ENCODE measurements around the gene CDH13.

CDH13 gene

DNA sequence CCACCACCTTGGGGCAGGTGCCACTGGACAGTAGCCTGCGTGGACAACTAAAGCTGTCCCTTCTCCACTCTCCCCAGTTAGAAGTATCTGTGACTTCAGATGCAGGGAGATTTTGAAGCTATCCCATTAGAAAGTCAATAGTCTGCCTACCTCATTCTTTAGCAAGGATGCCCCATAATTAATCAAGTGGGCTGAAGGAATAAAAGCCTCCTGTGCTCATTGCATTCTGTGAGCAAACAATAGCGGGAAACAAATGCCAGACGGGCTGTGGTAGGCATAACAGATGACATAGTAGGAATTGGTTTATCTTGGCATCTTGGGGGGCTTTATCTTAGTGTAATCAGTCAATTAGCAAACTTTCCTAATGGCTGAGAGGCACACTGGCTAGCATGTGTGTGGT, 1084.3 kb downstream of the CDH13 start:
- no peak for DNase-seq

GRCh38 chr16:83713597-83713996, 1086.8 kb downstream of the CDH13 start:
- peak; percentile 23 for DNase-seq

GRCh38 chr16:83714286-83714685, 1087.5 kb downstream of the CDH13 start:
- peak; percentile 15 for DNase-seq

DNA sequence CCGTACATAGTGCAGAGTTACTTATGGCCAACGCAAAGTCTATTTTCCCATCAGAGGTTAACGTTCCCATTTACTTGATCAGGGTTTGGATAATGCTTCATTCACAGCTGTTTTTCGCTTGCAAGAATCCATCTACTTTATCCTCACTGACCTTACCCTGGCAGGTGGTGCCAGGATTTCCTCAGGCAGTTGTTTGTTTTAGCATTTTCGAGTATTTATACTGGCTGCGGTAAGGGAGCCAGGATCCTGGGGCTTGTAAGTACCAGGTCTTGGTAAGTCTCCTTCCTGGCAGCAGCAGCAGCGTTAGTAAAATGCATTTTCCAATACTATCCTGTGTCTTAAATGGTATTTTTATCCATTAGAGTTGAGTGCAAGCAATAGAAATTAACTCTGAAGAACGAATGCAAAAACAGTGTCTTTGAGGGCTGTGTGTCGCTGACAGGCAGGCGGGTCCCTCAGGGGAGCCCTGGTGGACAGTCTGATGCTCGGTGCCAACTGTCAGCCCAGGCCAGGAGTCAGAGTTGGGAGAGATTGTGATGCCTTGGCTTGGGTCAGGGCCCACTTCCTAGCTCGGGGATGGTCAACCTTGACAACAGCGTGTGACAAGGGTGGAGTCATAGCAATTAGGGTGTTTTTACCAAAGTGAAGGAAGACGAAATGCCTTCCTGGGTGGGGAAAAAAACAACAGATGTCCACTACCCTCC, 1088.6 kb downstream of the CDH13 start:
- no peak for DNase-seq

- no peak for DNase-seq
These were observed 1090.5 kb downstream of the CDH13 start for GRCh38 chr16:83717308-83717707.

DNA sequence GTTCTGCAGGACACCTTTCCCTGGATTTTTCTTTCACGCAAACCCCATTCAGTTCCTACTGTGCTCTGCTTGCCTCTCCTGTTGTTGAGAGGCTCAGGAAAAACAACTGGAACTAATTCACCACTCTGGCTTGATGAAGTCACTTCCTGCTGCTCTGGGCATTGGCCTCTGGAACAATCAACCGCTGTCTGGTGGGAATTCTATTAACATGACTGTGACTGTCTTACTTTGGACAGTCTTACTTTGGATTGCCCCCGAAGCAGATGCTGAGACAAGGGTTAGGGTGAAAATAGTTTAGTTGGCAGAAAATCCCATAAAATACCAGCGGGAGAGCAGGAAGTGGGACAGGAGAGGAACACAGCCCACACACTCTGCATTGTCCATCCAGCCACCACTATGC, 1091.0 kb downstream of the CDH13 start:
- peak; percentile 86 for DNase-seq

- DNase-seq = no peak
These were observed 1093.4 kb downstream of the CDH13 start for GRCh38 chr16:83720213-83720612.

DNA sequence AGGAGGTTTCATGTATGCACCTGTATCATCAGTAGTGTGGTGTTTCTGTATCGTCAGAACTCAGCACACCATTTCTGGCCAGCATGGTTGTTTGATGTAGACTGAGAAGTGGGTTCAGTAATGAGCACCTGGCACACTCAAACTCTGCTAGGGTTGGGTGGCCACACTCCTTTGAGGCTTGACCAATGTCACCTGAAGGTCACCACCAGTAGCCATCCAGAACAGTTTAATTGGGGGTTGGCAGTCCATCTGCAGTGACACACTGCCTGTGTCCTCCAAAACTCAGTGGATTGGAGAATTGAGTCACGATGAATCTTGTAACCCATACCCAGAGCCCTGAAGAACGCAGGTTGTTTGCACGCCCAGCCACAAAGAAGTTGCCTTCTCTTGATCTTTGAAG, 1094.2 kb downstream of the CDH13 start:
- no peak for DNase-seq

GRCh38 chr16:83721676-83722075, 1094.9 kb downstream of the CDH13 start:
- no peak for DNase-seq

GRCh38 chr16:83722456-83723183, 1095.9 kb downstream of the CDH13 start:
- DNase-seq = no peak

GRCh38 chr16:83723244-83723643, 1096.5 kb downstream of the CDH13 start:
- DNase-seq = no peak

GRCh38 chr16:83723901-83724300, 1097.1 kb downstream of the CDH13 start:
- no peak for DNase-seq

DNA sequence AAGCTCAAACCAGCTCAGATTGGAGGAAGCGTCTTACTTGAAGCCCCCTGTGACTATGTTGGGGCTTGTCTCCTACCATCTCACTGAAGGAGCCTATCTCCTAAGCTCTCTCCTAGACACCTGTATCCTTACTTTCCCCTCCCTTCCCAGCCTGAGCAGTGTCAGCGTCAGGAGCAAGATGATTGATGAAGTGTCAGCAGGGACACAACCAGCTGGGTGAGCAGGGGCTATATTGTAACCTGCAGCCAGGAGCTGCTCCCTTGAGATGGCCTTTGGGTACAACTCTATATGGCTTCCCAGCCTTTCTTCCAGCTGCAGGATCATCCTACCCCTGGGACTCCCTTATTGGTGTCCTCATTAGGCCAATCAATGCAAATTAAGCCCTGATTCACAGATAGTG, 1097.8 kb downstream of the CDH13 start:
- DNase-seq = no peak

- no peak for DNase-seq
These were observed 1098.5 kb downstream of the CDH13 start for GRCh38 chr16:83725313-83725712.

DNA sequence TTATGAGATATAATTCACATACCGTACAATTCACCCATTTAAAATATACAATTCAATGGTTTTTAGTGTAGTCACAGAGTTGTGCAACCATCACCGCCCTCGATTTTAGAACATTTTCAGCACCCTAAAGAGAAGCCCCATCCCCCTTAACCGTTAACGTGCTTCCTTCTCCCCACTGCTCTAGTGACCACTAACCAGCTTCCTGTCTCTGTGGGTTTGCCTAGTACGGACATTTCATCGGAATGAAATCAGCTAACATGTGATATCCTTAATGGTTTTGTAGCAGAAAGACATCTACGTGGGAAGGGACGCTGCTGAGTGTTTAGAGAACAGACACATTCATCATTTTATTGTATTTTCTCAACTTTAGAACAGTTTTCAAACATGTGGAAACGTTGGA, 1100.2 kb downstream of the CDH13 start:
- no peak for DNase-seq

DNA sequence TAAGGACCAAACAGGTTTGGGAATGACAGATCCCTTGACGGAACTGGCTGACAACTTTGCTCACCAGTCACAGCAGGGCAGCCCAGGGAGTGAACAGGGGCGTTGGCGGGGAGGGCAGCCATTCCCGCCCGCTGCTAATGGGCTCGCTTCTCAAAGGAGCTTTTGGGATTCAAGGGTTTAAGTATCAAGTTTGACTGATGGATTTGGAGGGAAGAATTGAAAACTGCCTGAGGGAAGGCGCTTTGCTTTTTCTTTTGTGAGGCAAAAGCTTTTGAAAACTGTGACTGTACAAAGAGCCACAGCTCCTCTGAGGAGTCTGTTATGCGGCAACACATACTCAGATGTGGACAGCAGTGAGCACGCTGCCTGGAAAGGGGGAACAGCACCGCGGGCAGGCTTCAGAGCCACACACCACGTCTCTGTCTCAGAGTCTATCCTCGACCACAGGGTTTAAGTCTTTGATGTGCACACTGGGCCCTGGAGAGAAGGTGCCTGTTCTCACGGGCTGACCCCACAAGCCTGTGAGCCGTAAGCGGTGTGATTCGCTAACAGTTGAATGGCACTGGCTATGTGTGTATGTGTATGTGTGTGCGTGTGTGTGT, 1101.1 kb downstream of the CDH13 start:
- no peak for DNase-seq

- no peak for DNase-seq
These were observed 1101.7 kb downstream of the CDH13 start for GRCh38 chr16:83728492-83728891.

GRCh38 chr16:83730812-83731211, 1104.0 kb downstream of the CDH13 start:
- DNase-seq = no peak

DNA sequence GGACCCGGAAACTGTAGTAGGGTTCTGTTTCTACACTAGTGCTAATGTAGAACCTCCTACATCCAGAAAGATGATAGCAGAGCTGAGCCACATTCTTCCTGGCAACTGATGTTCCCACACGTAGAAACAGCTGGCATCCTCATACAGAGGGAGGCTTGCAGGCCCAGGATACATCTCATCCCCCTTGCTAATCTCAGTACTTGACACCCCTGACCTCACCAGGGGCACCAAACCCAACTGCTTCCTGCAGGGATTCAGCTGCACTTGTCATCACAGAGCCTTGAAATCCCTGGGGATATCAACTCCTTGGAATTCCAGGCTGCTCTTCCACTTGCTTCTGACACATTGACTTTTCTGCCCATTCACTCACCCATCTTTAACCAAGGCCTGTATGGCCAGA, 1105.8 kb downstream of the CDH13 start:
- DNase-seq = no peak

- DNase-seq = no peak
These were observed 1106.5 kb downstream of the CDH13 start for GRCh38 chr16:83733301-83733700.

DNA sequence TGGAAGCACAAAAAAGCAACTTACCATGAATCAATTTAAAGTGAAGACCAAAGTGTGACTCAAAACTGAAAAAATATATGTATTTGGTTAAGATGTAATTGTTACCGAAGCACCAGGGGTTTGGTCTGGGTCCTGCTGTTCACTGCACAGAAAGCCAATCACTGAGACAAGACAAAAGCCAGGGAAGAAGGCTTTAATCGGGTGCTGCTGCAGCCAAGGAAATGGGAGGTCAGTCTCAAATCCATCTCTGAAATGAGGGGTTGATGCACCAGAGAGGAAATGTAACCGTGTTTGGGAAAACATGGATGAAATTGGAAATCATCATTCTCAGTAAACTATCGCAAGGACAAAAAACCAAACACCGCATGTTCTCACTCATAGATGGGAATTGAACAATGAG, 1107.4 kb downstream of the CDH13 start:
- no peak for DNase-seq

DNA sequence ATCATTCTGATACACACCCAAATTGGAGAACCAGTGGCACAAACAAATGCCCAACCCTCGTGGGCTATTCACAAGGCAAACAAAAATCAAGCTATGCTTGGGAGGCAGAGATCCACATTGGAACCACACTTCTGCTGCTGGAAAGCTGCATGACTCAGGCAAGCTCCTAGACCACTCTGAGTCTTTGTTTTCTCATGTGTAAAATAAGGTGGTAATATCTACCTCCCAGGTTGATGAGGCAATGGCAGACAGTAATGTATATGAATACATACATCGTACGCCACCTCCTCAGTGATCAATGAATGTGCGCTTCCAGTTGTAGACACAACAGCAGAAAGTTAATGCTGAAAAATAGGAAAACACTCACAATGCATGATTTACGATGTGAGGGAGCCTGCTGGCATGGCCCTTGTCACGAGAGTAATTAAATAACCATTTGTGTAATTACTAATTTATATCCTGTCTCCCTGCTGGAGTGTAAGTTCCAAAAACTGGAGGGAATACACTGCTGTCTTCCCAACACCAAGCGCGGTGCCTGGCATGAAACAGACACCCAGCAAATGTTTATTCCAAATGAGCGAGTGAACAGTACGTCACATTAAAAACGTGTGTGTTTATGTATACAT, 1111.1 kb downstream of the CDH13 start:
- DNase-seq = no peak

- DNase-seq = no peak
These were observed 1112.2 kb downstream of the CDH13 start for GRCh38 chr16:83738923-83739503.
